GM13977 (cell line): ENCODE measurements around the gene ENTREP3.

Experiments
- DNase-seq: peaks from one replicate; pipeline ENCODE4 v3.0.0; 2012; ENCODE audit warnings: low spot score
- in situ Hi-C: fragments of 300-500 bp; cut with MboI; formaldehyde crosslinking; loops from one replicate; pipeline ENCODE4 v1.12.0; 2022; ENCODE audit warnings: low sequenced_read_pairs, low pct_unique_long_range_greater_than_20kb, mixed read lengths, inconsistent platforms; ENCODE audit not compliant: unreplicated experiment
- TF ChIP-seq, protein P1 (sequence below): IDR thresholded peaks from 2 replicates; pipeline ENCODE4 v1.5.1; 2012; ENCODE audit warnings: mild to moderate bottlenecking, control low read depth; ENCODE audit not compliant: insufficient read depth; ENCODE audit errors: extremely low read depth, missing control alignments

Gene ENTREP3

GRCh38 chr1:155261852-155262673 lies 6.8 kb upstream of the ENTREP3 start, which contains the start of gene SCAMP3:
SCAMP3 (minus strand) TSS chr1:155262360; CDS start chr1:155262151, 209 bp downstream.
- TF ChIP-seq, protein P1, sequence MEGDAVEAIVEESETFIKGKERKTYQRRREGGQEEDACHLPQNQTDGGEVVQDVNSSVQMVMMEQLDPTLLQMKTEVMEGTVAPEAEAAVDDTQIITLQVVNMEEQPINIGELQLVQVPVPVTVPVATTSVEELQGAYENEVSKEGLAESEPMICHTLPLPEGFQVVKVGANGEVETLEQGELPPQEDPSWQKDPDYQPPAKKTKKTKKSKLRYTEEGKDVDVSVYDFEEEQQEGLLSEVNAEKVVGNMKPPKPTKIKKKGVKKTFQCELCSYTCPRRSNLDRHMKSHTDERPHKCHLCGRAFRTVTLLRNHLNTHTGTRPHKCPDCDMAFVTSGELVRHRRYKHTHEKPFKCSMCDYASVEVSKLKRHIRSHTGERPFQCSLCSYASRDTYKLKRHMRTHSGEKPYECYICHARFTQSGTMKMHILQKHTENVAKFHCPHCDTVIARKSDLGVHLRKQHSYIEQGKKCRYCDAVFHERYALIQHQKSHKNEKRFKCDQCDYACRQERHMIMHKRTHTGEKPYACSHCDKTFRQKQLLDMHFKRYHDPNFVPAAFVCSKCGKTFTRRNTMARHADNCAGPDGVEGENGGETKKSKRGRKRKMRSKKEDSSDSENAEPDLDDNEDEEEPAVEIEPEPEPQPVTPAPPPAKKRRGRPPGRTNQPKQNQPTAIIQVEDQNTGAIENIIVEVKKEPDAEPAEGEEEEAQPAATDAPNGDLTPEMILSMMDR: no peak
- peak; percentile 97 for DNase-seq
- in situ Hi-C loops: loop anchor here (25.0 kb wide), 1 partner anchor 325 kb away; no protein-coding TSS in a partner anchor

GRCh38 chr1:155261493-155261851 lies 6.2 kb upstream of the ENTREP3 start:
- in situ Hi-C loops: loop anchor here (25.0 kb wide), 1 partner anchor 326 kb away; no protein-coding TSS in a partner anchor
- no peak for DNase-seq
- TF ChIP-seq, protein P1: no peak

DNA sequence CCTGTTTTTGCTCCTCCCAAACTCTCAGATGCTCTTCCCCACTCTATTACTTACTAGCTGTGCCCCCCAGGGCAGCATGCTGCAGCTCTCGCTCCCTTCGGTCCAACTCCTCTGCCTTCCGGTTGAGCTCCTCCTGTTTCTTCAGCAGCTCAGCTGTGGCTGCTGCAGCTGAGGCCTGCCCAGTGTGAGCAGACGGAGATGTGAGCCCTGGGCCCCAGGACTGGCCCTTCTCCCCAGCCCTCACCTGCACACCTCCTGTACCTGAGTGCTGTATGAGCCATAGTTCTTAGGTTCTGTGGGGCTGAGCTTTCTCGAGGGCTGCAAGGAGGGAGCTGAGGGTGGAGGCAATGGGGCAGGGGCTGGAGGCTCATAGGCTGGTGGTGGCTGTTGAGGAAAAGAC lies 5.0 kb upstream of the ENTREP3 start:
- no peak for DNase-seq
- in situ Hi-C loops: loop anchor here (25.0 kb wide), 1 partner anchor 327 kb away; no protein-coding TSS in a partner anchor

GRCh38 chr1:155256058-155256852 lies 972 bp upstream of the ENTREP3 start:
- in situ Hi-C loops: loop anchor here (25.0 kb wide), 1 partner anchor 331 kb away; no protein-coding TSS in a partner anchor
- no peak for DNase-seq
- TF ChIP-seq, protein P1: no peak

More for the DNA sequence above, 5.0 kb upstream of the ENTREP3 start:
- TF ChIP-seq, protein P1: no peak

DNA sequence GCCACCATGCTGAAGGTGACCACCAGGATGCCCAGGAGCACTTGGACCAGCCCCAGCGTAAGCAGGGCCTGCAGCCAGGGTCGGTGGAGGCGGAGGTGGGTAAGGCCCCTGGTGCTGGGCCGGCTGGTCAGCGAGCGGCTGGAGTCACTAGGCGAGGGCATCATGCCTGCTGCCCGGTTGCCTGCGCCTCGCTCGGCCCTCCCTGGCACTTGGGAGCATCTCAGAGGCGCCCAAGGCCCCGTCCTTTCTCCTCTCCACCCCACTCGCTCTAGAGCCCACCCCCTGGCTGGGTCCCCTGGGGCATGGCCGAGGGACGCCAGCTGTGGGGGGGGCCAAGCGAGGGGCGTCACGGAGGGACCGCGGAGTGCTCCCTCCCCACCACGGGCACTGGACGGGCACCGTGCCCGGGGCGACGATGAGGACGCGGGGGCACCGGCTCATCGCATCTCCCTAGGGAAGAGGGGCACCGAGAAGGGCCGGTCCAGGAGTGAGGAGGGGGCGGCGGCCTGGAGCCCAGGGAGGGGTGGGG lies 505 bp downstream of the ENTREP3 start:
- TF ChIP-seq, protein P1: no peak
- no peak for DNase-seq
- in situ Hi-C loops: loop anchor here (25.0 kb wide), 1 partner anchor 333 kb away; no protein-coding TSS in a partner anchor

- TF ChIP-seq, protein P1: no peak
- in situ Hi-C loops: loop anchor here (25.0 kb wide), 1 partner anchor 333 kb away; no protein-coding TSS in a partner anchor
- no peak for DNase-seq
Measured at GRCh38 chr1:155254228-155254713, 1.0 kb downstream of the ENTREP3 start.
